Thoracic aorta (tissue), 2 donors: ENCODE results near the gene FCRL5. TPM values are rescaled to one million over a fixed set of nuclear protein-coding genes. Genes with fewer than 3 reads are reported as not detected.

Experiments used
- ATAC-seq: fragments of 150-250 bp; one replicate; pipeline ENCODE4 v1.8.0; 2017; ENCODE audit warnings: low read depth; ENCODE audit not compliant: insufficient number of reproducible peaks, low FRiP score
- DNase-seq: peaks from one replicate; pipeline ENCODE4 v3.0.0-alpha.2; 2020; ENCODE audit warnings: low spot score
- H3K27ac ChIP-seq, 2 donors: fragments of 200-600 bp; sonication (generic); 1 replicate in 1 of 2; 2 replicates in 1 of 2; pipeline ENCODE4 v1.5.1; 2016; ENCODE audit warnings: mild to moderate bottlenecking in 2 of 2, moderate library complexity in 2 of 2
- H3K27me3 ChIP-seq: fragments of 200-600 bp; sonication (generic); replicated peaks from 2 replicates; pipeline ENCODE4 v1.6.0; 2016; ENCODE audit warnings: mild to moderate bottlenecking; ENCODE audit not compliant: insufficient read depth
- H3K36me3 ChIP-seq: fragments of 200-600 bp; sonication (generic); one replicate; pipeline ENCODE4 v1.5.1; 2016
- H3K4me1 ChIP-seq, 2 donors: fragments of 200-600 bp; sonication (generic); 1 replicate in 1 of 2; 2 replicates in 1 of 2; pipeline versions ENCODE4 v1.5.1 to v1.6.0; 2016; ENCODE audit warnings: low read depth in 2 of 2, mild to moderate bottlenecking in 1 of 2; ENCODE audit not compliant: control insufficient read depth in 1 of 2
- H3K4me3 ChIP-seq: fragments of 200-600 bp; sonication (generic); 2 replicates; pipeline ENCODE4 v1.5.1; 2016; ENCODE audit warnings: mild to moderate bottlenecking
- H3K9me3 ChIP-seq: fragments of 200-600 bp; sonication (generic); 2 replicates; pipeline ENCODE4 v1.5.1; 2016
- total RNA-seq, 2 donors: library from RNA; depleted of rRNA; stranded (reverse); fragments of >200 nt; gene quantifications; one replicate each; pipeline versions ENCODE4 v1.1.0 to v1.2.3, GENCODE V29; 2016
- TF ChIP-seq, protein P1 (sequence below): fragments of 200-600 bp; sonication (generic); IDR thresholded peaks from one replicate; pipeline ENCODE4 v1.5.1; 2019; ENCODE audit warnings: antibody characterized with exemption

Gene FCRL5
- total RNA-seq, 2 donors from 2014 or later, result 0.21 to 0.54 TPM

DNA sequence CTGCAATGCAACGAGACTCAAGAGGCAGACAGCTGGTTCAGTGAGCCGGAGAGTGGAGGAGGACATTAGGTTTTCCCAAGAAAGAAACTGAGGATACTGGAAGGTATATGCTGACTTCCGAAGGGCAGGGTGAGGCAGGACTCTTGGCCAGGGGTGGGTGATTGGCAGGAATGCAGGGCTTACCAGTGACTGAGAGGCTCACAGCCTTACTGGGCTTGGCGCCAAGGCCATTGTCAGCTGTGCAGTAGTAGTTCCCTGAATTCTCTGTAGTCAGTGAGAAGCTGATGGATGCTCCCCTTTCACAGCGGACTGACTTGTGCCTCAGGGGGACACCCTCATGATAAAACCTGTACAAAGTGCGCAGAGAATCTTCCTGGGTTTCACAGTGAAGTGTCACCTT is 9.6 kb downstream of the FCRL5 start:
- Histone ChIP-seq H3K27ac (no peak overlapping the region), H3K4me3 (no peak overlapping the region), H3K27me3 (no peaks in the 10 kb centered on the region), H3K9me3 (no peaks in the 10 kb centered on the region), H3K36me3 (no peaks in the 10 kb centered on the region), H3K4me1 (no peaks in the 10 kb centered on the region)
- DNase-seq (no peak), ATAC-seq (no peak)
- TF ChIP-seq, protein P1, sequence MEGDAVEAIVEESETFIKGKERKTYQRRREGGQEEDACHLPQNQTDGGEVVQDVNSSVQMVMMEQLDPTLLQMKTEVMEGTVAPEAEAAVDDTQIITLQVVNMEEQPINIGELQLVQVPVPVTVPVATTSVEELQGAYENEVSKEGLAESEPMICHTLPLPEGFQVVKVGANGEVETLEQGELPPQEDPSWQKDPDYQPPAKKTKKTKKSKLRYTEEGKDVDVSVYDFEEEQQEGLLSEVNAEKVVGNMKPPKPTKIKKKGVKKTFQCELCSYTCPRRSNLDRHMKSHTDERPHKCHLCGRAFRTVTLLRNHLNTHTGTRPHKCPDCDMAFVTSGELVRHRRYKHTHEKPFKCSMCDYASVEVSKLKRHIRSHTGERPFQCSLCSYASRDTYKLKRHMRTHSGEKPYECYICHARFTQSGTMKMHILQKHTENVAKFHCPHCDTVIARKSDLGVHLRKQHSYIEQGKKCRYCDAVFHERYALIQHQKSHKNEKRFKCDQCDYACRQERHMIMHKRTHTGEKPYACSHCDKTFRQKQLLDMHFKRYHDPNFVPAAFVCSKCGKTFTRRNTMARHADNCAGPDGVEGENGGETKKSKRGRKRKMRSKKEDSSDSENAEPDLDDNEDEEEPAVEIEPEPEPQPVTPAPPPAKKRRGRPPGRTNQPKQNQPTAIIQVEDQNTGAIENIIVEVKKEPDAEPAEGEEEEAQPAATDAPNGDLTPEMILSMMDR, result no peak

DNA sequence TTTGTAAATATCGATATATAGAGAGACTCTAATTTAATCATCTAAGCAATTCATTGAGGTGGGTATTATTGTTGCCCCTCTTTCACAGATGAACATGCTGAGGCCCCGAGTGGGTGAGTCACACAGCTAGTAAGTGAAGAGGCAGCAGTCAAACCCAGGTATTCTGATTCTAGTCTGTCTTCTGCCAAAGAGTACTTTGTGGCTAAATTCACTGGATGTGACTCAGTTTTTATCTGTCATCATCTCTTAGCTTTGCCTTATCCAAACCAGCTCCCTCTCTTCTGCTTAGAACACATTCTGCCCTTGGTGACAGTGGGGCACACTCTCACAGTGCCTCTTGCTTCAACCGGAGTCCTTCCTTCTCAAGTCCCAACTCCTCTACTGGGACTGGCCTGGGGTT is 11.5 kb downstream of the FCRL5 start:
- no peak for ATAC-seq

DNA sequence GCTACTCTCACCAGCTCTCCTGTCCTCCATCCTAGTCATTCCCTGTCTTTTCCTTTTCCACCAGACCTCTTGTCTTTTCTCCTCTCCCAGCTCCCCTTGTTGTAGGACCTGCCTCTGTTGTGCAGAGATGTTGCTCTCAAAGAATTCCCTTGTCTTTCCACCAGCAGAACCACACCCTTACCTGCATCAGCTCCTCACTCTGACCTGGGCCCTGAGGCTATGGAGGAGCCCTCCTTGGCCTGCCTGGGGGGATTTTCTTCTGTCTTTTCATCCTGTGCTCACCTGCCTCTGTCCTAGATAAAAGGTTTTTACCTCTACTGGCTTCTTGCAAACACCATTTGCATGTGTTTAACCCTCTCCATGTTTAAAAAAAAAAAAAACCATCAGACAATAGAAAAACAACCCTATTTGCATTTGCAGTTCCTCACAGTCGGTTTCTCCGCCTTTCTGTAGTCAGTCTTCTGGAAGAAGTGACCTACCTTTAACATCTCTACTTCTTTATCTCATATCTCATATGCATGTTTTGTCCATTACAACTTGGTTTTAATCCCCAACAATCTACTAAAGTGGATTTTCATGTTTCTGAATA is 12.1 kb downstream of the FCRL5 start:
- Histone ChIP-seq H3K4me3 (no peak overlapping the region), H3K4me1 (no peaks in the 10 kb centered on the region), H3K27me3 (no peaks in the 10 kb centered on the region), H3K27ac (no peak overlapping the region), H3K9me3 (no peaks in the 10 kb centered on the region), H3K36me3 (no peaks in the 10 kb centered on the region)
- ATAC-seq, result no peak
- TF ChIP-seq, protein P1, result no peak
- no peak for DNase-seq

More for the DNA sequence above, 11.5 kb downstream of the FCRL5 start:
- Histone ChIP-seq H3K27ac (no peak overlapping the region), H3K4me3 (no peak overlapping the region), H3K27me3 (no peaks in the 10 kb centered on the region), H3K36me3 (no peaks in the 10 kb centered on the region), H3K9me3 (no peaks in the 10 kb centered on the region), H3K4me1 (no peaks in the 10 kb centered on the region)
- no peak for DNase-seq
- TF ChIP-seq, protein P1, result no peak

DNA sequence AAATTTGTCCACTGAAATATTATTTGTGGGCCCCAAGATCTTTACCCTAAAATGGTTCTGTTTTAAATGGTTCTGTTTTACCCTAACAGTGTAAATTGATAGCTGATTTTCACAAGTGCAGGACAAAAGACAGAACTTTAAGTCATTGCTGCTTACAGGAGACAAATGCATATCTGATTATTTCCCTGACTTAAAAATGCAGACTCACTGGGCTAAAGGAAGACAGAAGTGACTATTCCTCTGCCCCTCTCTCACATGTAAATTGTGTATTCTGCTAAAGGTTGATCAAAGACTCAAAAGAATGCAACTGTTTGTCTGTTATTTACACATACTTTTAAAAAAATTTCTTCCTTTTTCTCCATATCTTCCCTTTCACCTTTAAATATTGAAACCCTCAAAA is 12.7 kb downstream of the FCRL5 start:
- Histone ChIP-seq H3K4me3 (no peak overlapping the region), H3K36me3 (no peaks in the 10 kb centered on the region), H3K9me3 (no peaks in the 10 kb centered on the region), H3K4me1 (no peaks in the 10 kb centered on the region), H3K27ac (no peak overlapping the region), H3K27me3 (no peaks in the 10 kb centered on the region)
- DNase-seq, result no peak
- ATAC-seq, result no peak
- TF ChIP-seq, protein P1, result no peak

DNA sequence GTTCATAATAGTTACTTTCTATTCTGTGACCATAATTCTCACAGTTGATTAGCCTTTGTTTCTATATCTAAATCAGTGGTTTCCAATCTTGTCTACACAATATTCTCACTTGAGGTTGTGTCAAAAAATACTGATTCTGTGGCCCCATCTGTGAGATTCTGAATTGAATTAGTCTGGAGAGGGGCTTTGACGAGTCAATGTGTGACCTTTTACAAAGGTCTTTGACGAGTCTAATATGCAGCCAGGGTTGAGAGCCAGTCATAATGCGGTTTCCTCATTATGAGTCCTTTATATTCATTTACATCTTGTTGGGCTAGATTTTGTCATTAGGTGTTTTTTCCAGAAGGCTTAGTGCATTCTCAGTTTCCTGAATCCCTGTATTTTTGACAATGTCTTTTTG is 19.7 kb downstream of the FCRL5 start:
- no peak for ATAC-seq
- Histone ChIP-seq H3K4me3 (no peak overlapping the region), H3K27me3 (no peaks in the 10 kb centered on the region), H3K27ac (no peak overlapping the region), H3K36me3 (no peaks in the 10 kb centered on the region), H3K4me1 (no peaks in the 10 kb centered on the region), H3K9me3 (no peaks in the 10 kb centered on the region)
- TF ChIP-seq, protein P1, result no peak
- no peak for DNase-seq
